Kidney (tissue), 14 donors: Measurements from ENCODE around the gene INF2. TPM values are rescaled to one million over a fixed set of nuclear protein-coding genes. Genes with fewer than 3 reads are reported as not detected.

Source experiments
- DNase-seq, 5 donors: peaks; one replicate each; pipeline ENCODE4 v3.0.0-alpha.2; 2013 to 2020
- FAIRE-seq: peaks from 2 replicates; lab custom pipeline; 2012; peaks lifted over from hg19 to GRCh38; lab: Jason Lieb, UNC
- H3K27ac ChIP-seq, 2 donors: one replicate each; pipeline ENCODE4 v1.7.0; 2013; ENCODE audit warnings: low read depth in 2 of 2, low read length in 2 of 2, inconsistent platforms in 1 of 2
- H3K27me3 ChIP-seq: one replicate; pipeline ENCODE4 v1.7.1; 2013; ENCODE audit warnings: low read length, inconsistent platforms; ENCODE audit not compliant: control insufficient read depth, insufficient read depth
- H3K36me3 ChIP-seq, 3 donors: one replicate each; pipeline versions ENCODE4 v1.7.0 to v1.7.1; 2013; ENCODE audit warnings: low read length in 3 of 3, control low read depth in 1 of 3, inconsistent platforms in 1 of 3; ENCODE audit not compliant: insufficient read depth in 3 of 3, control insufficient read depth in 2 of 3
- H3K4me1 ChIP-seq, 3 donors: one replicate each; pipeline versions ENCODE4 v1.7.0 to v1.7.1; 2013; ENCODE audit warnings: low read length in 3 of 3, inconsistent platforms in 1 of 3, low read depth in 1 of 3; ENCODE audit not compliant: control insufficient read depth in 2 of 3, insufficient read depth in 2 of 3
- H3K4me3 ChIP-seq, 3 donors: one replicate each; pipeline versions ENCODE4 v1.7.0 to v1.8.1; 2013; ENCODE audit warnings: low read length in 3 of 3, control low read depth in 1 of 3, inconsistent platforms in 1 of 3
- H3K9ac ChIP-seq, 3 donors: one replicate each; pipeline versions ENCODE4 v1.7.0 to v1.7.1; 2013; ENCODE audit warnings: low read length in 3 of 3, control low read depth in 1 of 3, inconsistent platforms in 1 of 3
- H3K9me3 ChIP-seq, 3 donors: one replicate each; pipeline versions ENCODE4 v1.7.0 to v1.7.1; 2013; ENCODE audit warnings: low read length in 3 of 3, control low read depth in 1 of 3, inconsistent platforms in 1 of 3; ENCODE audit not compliant: control insufficient read depth in 2 of 3, insufficient read depth in 1 of 3
- CTCF ChIP-seq: IDR thresholded peaks from 3 replicates; pipeline ENCODE4 v1.5.1; 2012; ENCODE audit warnings: mild to moderate bottlenecking, moderate library complexity, borderline replicate concordance; ENCODE audit not compliant: insufficient read depth; ENCODE audit errors: extremely low read depth
- intact Hi-C: fragments of 100-400 bp; cut with DNase I; formaldehyde crosslinking; loops from one replicate; pipeline ENCODE4 v1.11.1; 2022
- polyA plus RNA-seq: library from polyadenylated mRNA; stranded (reverse); fragments of 350-450 nt; fragmentation: Illumina TruSeq; extraction: RNeasy Lipid Tissue Mini Kit (QIAGEN cat#74804); gene quantifications from one replicate; pipeline ENCODE4 v1.2.3, GENCODE V29; 2014; ENCODE audit warnings: low read depth, low replicate concordance; ENCODE audit not compliant: insufficient read depth
- total RNA-seq: library from RNA; stranded (reverse); fragmentation: NEBNext Ultra II Directional; extraction: Animal tissue kit (Norgen Biotek cat#: 25700); gene quantifications from one replicate; pipeline ENCODE4 v1.2.1, GENCODE V29; 2021
- donor health status: control.
- donor health status: control.
- donor health status: control.
- donor health status: control.
- donor health status: control.
- donor health status: DM: yes; HTN: yes; CAD: no.
- donor health status: Normal renal cell carcinoma (clear cell type).

Gene INF2
- total and polyA plus RNA-seq, 2 donors from 2014 or later, result 58.5 to 82.7 TPM

GRCh38 chr14:104664107-104664506, 25.3 kb upstream of the INF2 start:
- intact Hi-C loops, result no loop called here

GRCh38 chr14:104664588-104664987, 24.8 kb upstream of the INF2 start:
- H3K4me3 ChIP-seq, result no peak overlapping the region
- no peak overlapping the region for H3K9ac ChIP-seq
- H3K27me3 ChIP-seq, result no peaks in the 10 kb centered on the region
- no peaks in the 10 kb centered on the region for H3K4me1 ChIP-seq
- TF ChIP-seq CTCF, result no peak
- DNase-seq (no peak), FAIRE-seq (no peak)
- peaks cover 0 to 5% (median 0%) of the 10 kb centered on the region in 3 donors for H3K9me3 ChIP-seq
- H3K27ac ChIP-seq, result no peak overlapping the region
- intact Hi-C loops, result no loop called here
- no peaks in the 10 kb centered on the region for H3K36me3 ChIP-seq

More at GRCh38 chr14:104664107-104664506, 25.3 kb upstream of the INF2 start:
- Histone ChIP-seq H3K27ac (no peak overlapping the region), H3K4me1 (no peaks in the 10 kb centered on the region), H3K9ac (no peak overlapping the region), H3K4me3 (no peak overlapping the region), H3K9me3 (peaks cover 0 to 5% (median 0%) of the 10 kb centered on the region in 3 donors), H3K36me3 (no peaks in the 10 kb centered on the region), H3K27me3 (no peaks in the 10 kb centered on the region)
- FAIRE-seq, result no peak
- TF ChIP-seq CTCF, result no peak
- no peak for DNase-seq

GRCh38 chr14:104665114-104665656, 24.2 kb upstream of the INF2 start:
- no peak overlapping the region for H3K4me3 ChIP-seq
- intact Hi-C loops, result no loop called here
- H3K9ac ChIP-seq, result no peak overlapping the region
- H3K27ac ChIP-seq, result no peak overlapping the region
- no peak for DNase-seq
- no peaks in the 10 kb centered on the region for H3K36me3 ChIP-seq
- H3K4me1 ChIP-seq, result no peaks in the 10 kb centered on the region
- no peak for TF ChIP-seq CTCF
- H3K9me3 ChIP-seq, result peaks cover 0 to 5% (median 0%) of the 10 kb centered on the region in 3 donors
- no peak for FAIRE-seq
- no peaks in the 10 kb centered on the region for H3K27me3 ChIP-seq
